ENCODE data around the gene KLHL14. TPM values are rescaled to one million over a fixed set of nuclear protein-coding genes. Genes with fewer than 3 reads are reported as not detected.

The KLHL14 gene
- total RNA-seq, 1 donor from 2014 or later, result not detected

DNA sequence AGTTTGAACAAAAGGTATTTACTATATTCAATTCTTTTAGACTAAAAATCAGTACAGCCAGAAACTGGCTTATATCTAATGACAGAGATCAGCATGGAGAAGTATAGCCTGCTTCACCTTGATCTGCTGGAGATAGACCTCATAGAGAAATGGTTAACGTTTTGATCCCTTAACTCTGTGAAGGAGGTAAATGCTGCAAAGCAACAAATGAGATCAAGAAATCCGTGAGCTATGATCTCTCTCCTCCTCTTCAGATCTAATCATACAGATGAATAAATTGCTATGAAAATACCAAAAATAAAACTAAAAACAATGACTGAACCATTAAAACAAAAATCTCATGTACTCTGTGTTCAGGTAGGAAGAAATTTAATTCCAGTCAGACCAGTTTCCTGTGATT is 42.8 kb downstream of the KLHL14 start:
- no peak overlapping the region for H3K4me3 Mint-ChIP-seq
- H3K4me1 Mint-ChIP-seq (ENCODE audit: low read depth), result no peaks in the 10 kb centered on the region
- H3K9me3 Mint-ChIP-seq, result no peaks in the 10 kb centered on the region
- intact Hi-C loops (cut with micrococcal nuclease), result no loop called here
- peaks cover 12% of the 10 kb centered on the region for H3K27me3 Mint-ChIP-seq (ENCODE audit: insufficient read depth)
- H3K36me3 Mint-ChIP-seq (ENCODE audit: low read depth), result no peaks in the 10 kb centered on the region
- no peak for DNase-seq (ENCODE audit: low spot score)
- H3K27ac Mint-ChIP-seq, result no peak overlapping the region

DNA sequence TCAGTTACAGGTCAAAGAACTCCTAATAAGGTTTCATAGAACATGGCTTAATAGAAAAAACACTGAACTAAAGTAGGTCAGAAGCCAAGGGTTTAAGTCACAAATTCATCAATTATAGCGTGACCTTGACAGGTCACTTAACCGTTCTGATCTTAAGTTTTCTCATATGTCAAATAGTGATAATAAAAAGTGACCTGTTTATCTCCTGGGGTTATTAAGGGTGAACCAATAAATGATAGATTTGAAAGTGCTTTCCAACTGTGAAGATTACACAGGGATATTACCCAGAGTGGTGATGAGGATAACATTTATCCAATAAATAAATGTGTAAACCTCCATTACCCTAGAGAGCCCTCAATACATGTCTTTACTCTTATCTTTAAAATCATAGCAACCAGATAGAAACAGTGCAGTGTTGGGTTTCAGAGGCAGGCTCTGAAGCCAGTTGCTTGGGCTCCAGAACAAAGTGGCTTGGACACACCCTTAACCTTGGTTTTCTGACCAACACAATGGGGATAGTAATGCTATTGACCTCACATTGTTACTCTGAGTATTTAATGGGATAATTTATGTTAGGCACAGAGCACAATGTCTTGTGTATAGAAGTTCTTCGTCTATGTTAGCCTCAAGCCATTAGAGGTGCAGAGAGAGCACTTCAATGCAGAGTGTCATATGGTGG is 48.6 kb downstream of the KLHL14 start:
- H3K4me1 Mint-ChIP-seq (ENCODE audit: low read depth), result no peaks in the 10 kb centered on the region
- H3K27ac Mint-ChIP-seq, result no peak overlapping the region
- DNase-seq (ENCODE audit: low spot score), result no peak
- no peaks in the 10 kb centered on the region for H3K27me3 Mint-ChIP-seq (ENCODE audit: insufficient read depth)
- no peaks in the 10 kb centered on the region for H3K9me3 Mint-ChIP-seq
- H3K36me3 Mint-ChIP-seq (ENCODE audit: low read depth), result no peaks in the 10 kb centered on the region
- no peak overlapping the region for H3K4me3 Mint-ChIP-seq
- intact Hi-C loops (cut with micrococcal nuclease), result no loop called here

DNA sequence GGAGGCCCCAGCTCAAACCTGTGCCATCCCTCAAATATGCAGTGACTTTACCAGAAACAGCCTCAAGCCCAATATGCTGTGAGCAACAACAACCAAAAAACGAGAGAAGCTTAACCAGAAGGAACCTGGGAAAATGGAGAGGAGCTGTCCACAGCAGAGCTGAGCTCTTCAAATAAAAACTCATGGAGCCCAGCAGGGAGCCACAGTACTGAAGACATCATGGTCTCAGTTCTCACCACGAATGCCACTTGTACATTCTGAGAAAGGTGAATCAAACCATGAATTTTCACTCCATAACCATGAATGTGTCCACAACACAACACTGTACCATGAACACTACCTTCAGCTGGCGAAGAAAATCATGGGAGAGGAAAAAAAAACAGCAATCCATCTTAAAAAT is 50.5 kb downstream of the KLHL14 start:
- Mint-ChIP-seq H3K4me3 (no peak overlapping the region), H3K9me3 (no peaks in the 10 kb centered on the region), H3K4me1 (ENCODE audit: low read depth) (no peaks in the 10 kb centered on the region), H3K27me3 (ENCODE audit: insufficient read depth) (no peaks in the 10 kb centered on the region), H3K27ac (no peak overlapping the region), H3K36me3 (ENCODE audit: low read depth) (no peaks in the 10 kb centered on the region)
- intact Hi-C loops (cut with micrococcal nuclease), result no loop called here
- no peak for DNase-seq (ENCODE audit: low spot score)

DNA sequence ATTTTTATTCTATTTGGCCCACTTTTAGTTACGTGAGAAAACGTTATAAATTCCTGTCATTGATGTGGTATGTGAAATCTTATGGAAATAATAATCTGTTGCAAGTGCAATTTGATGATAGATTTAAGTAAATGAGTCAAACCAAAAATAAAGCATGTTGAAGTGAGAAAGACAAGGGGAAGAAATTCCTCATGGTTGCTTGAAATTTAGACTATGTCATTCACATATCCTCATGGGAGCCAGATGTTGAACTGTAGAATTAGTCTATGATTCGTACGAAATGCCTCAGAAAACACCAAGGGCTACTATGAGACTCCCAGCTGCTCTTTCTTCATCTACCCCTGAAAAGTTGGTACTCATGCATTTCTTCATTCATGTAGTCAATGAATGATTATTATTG is 55.7 kb downstream of the KLHL14 start:
- Mint-ChIP-seq H3K4me3 (no peak overlapping the region), H3K27me3 (ENCODE audit: insufficient read depth) (no peaks in the 10 kb centered on the region), H3K36me3 (ENCODE audit: low read depth) (no peaks in the 10 kb centered on the region), H3K9me3 (no peaks in the 10 kb centered on the region), H3K4me1 (ENCODE audit: low read depth) (no peaks in the 10 kb centered on the region), H3K27ac (no peak overlapping the region)
- no peak for DNase-seq (ENCODE audit: low spot score)
- intact Hi-C loops (cut with micrococcal nuclease), result no loop called here

DNA sequence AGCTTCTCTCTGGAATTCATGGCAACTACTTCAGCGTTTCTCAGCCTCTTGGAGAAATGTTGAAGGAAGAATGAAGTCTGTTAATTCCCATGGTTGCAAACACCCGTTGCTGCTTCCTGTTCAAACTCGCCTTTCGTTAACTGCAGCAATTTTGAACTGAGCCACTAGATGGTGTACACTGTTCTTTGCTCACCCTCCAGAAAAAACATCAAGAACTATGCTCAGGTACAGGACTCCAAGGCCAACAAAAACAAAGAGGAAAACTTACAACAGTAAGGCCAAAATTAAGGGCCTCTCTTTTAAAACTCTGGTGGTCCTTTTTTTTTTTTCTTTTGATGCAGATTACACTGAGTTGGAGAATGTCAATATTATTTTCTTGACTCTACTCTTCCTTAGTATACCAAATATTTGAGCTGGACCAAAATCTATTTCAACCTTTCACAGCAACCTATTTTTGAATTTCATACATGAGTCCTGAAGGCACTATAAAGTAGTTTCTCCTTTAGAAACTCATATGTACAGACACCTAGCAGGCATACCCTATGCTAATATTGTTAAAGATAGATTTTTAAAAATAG is 58.2 kb downstream of the KLHL14 start:
- intact Hi-C loops (cut with micrococcal nuclease), result loop anchor here (5.0 kb wide), 1 partner anchor 218 kb away; no protein-coding TSS in a partner anchor
- no peaks in the 10 kb centered on the region for H3K4me1 Mint-ChIP-seq (ENCODE audit: low read depth)
- no peaks in the 10 kb centered on the region for H3K9me3 Mint-ChIP-seq
- no peak for DNase-seq (ENCODE audit: low spot score)
- no peak overlapping the region for H3K4me3 Mint-ChIP-seq
- no peaks in the 10 kb centered on the region for H3K36me3 Mint-ChIP-seq (ENCODE audit: low read depth)
- no peak overlapping the region for H3K27ac Mint-ChIP-seq
- H3K27me3 Mint-ChIP-seq (ENCODE audit: insufficient read depth), result no peaks in the 10 kb centered on the region

DNA sequence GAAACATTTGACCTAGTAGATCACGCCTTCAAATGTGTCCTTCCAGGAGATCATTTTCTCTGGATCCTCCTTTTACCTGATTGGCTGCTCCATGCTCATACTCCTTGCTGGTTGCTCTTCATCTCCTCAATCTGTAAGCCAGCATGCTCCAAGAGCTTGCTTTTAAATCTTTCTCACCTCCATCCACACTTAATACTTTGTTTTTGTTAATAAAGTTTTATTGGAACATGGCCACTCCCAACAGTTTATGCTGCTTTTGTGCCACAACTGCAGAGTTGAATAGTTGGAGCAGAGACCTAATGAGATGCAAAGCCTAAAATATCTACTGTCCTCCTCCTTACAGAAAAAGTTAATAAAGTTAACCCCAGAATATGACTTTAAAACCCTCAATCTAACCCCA is 60.0 kb downstream of the KLHL14 start:
- DNase-seq (ENCODE audit: low spot score), result no peak
- intact Hi-C loops (cut with micrococcal nuclease), result loop anchor here (5.0 kb wide), 1 partner anchor 219 kb away; no protein-coding TSS in a partner anchor

DNA sequence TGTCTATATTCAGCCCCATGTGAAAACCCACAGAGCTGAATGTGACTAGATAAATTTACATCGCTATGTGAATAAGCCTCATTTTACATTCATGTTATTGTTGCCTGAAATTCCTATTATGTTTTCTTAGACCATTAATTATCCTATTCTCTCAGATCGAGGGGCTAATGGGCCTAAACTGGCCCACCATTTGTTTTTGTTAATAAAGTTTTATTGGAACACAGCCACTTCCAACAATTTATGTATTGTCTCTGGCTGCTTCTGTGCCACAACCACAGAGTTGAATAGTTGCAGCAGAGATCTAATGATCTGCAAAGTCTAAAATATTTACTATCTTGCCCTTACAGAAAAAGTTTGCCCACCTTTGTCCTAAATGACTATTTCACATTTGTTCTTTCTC is 61.0 kb downstream of the KLHL14 start:
- H3K4me1 Mint-ChIP-seq (ENCODE audit: low read depth), result no peaks in the 10 kb centered on the region
- no peaks in the 10 kb centered on the region for H3K27me3 Mint-ChIP-seq (ENCODE audit: insufficient read depth)
- intact Hi-C loops (cut with micrococcal nuclease), result loop anchor here (5.0 kb wide), 1 partner anchor 220 kb away; no protein-coding TSS in a partner anchor
- H3K27ac Mint-ChIP-seq, result no peak overlapping the region
- no peak overlapping the region for H3K4me3 Mint-ChIP-seq
- no peaks in the 10 kb centered on the region for H3K9me3 Mint-ChIP-seq
- H3K36me3 Mint-ChIP-seq (ENCODE audit: low read depth), result no peaks in the 10 kb centered on the region
- DNase-seq (ENCODE audit: low spot score), result no peak

More for the DNA sequence above, 60.0 kb downstream of the KLHL14 start:
- Mint-ChIP-seq H3K4me3 (no peak overlapping the region), H3K36me3 (ENCODE audit: low read depth) (no peaks in the 10 kb centered on the region), H3K4me1 (ENCODE audit: low read depth) (no peaks in the 10 kb centered on the region), H3K27me3 (ENCODE audit: insufficient read depth) (no peaks in the 10 kb centered on the region), H3K27ac (no peak overlapping the region), H3K9me3 (no peaks in the 10 kb centered on the region)

DNA sequence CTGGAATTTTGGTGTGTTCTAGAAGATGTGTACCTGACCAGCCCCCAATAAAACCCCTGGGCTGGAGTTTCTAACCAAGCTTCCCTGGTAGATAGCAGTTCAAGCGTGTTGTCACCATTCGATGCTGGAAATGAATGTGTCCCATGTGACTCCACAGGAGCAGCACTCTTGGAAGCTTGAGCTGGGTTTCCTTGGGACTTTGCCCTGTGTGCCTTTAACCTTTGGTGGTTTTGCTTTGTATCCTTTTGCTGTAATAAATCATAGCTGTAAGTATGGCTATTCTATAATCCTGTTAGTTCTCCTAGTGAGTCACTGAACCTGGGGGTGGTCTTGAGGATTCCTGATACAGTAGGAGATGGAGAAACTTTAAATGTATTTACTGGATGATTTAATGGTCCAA is 65.2 kb downstream of the KLHL14 start:
- H3K36me3 Mint-ChIP-seq (ENCODE audit: low read depth), result no peaks in the 10 kb centered on the region
- H3K9me3 Mint-ChIP-seq, result no peaks in the 10 kb centered on the region
- DNase-seq (ENCODE audit: low spot score), result no peak
- H3K27me3 Mint-ChIP-seq (ENCODE audit: insufficient read depth), result no peaks in the 10 kb centered on the region
- no peak overlapping the region for H3K4me3 Mint-ChIP-seq
- intact Hi-C loops (cut with micrococcal nuclease), result no loop called here
- no peaks in the 10 kb centered on the region for H3K4me1 Mint-ChIP-seq (ENCODE audit: low read depth)
- no peak overlapping the region for H3K27ac Mint-ChIP-seq

DNA sequence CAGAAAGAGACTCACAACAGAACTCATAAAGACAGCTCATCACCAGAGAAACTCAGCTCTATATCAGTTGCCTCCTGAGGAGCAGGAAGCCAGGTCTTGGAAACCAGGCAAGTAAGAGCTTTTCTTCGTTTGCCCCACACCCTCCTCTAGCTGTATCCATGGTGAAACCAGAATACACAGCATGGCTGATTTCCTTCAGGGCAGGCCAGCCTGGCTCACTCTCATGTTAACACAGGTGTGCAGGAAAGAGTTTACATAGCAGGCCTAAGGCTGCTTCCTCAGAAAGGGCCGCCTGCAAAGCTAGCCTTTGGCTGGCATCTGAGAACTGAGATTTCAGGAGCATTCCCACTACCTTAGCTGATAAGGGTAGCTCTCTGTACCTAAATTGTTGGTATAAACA is 65.7 kb downstream of the KLHL14 start:
- Mint-ChIP-seq H3K4me3 (no peak overlapping the region), H3K36me3 (ENCODE audit: low read depth) (no peaks in the 10 kb centered on the region), H3K4me1 (ENCODE audit: low read depth) (no peaks in the 10 kb centered on the region), H3K27ac (no peak overlapping the region), H3K9me3 (no peaks in the 10 kb centered on the region), H3K27me3 (ENCODE audit: insufficient read depth) (no peaks in the 10 kb centered on the region)
- DNase-seq (ENCODE audit: low spot score), result no peak
- intact Hi-C loops (cut with micrococcal nuclease), result no loop called here

DNA sequence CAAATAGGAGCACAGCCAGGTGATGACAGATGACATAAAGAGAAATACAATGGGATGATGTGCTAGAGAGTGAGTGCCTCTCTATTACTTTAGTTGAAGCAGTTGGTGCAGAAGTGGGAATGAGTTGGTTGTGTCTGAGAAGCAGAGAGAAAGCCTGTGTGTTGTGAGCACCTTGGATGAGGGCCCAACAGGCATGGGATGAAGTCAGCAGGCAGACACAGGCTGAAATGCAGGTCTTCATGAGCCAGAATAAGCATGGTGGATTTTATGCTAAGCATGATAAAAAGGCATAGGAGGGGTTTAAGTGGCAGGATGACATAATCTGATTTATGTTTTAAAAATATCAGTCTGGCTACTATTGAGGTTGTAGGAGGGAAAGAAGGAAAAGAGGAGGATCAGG is 71.5 kb downstream of the KLHL14 start:
- no peaks in the 10 kb centered on the region for H3K36me3 Mint-ChIP-seq (ENCODE audit: low read depth)
- no peak overlapping the region for H3K4me3 Mint-ChIP-seq
- H3K27me3 Mint-ChIP-seq (ENCODE audit: insufficient read depth), result no peaks in the 10 kb centered on the region
- H3K9me3 Mint-ChIP-seq, result no peaks in the 10 kb centered on the region
- no peak for DNase-seq (ENCODE audit: low spot score)
- intact Hi-C loops (cut with micrococcal nuclease), result no loop called here
- no peaks in the 10 kb centered on the region for H3K4me1 Mint-ChIP-seq (ENCODE audit: low read depth)
- H3K27ac Mint-ChIP-seq, result no peak overlapping the region

DNA sequence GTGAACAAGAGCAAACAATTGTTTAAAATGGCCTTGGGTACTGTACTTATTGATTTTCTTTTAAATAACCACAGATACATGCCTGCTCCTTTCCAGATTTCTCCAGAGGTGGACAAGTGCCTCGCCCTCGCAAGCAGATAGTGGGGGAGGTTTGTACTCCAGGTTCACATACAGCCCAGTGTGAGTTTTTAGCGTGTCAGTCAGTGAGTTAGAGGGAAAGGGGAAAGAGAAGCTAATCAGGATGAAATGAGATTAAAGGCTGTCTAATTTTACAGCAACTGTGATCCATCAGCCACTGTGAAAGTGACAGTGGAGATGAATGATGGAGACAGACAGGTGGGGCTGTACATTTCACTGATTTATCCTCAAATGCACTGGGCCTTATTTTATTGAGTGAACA is 74.7 kb downstream of the KLHL14 start:
- DNase-seq (ENCODE audit: low spot score), result no peak
- Mint-ChIP-seq H3K9me3 (no peaks in the 10 kb centered on the region), H3K4me1 (ENCODE audit: low read depth) (no peaks in the 10 kb centered on the region), H3K27ac (no peak overlapping the region), H3K36me3 (ENCODE audit: low read depth) (no peaks in the 10 kb centered on the region), H3K27me3 (ENCODE audit: insufficient read depth) (no peaks in the 10 kb centered on the region), H3K4me3 (no peak overlapping the region)
- intact Hi-C loops (cut with micrococcal nuclease), result no loop called here

DNA sequence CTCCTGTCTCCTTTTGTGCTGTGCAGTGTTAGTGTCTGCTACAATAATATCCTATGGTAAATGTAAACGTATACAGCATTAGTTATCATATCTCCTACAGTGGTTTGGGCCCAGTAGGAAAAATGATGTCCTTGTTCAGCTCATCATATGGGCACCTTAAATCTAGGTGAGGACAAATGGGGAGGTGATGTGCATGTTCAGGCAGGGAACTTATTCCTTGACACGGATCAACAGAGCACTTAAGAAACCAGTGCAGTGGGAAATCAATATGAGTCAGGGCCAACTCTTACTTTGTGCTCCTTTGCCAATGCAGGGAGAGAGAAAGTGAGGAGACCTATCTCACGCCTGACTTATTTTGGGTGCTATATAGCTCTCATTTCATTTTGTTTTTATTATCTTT is 76.4 kb downstream of the KLHL14 start:
- Mint-ChIP-seq H3K4me3 (no peak overlapping the region), H3K4me1 (ENCODE audit: low read depth) (no peaks in the 10 kb centered on the region), H3K27ac (no peak overlapping the region), H3K9me3 (no peaks in the 10 kb centered on the region), H3K36me3 (ENCODE audit: low read depth) (no peaks in the 10 kb centered on the region), H3K27me3 (ENCODE audit: insufficient read depth) (no peaks in the 10 kb centered on the region)
- intact Hi-C loops (cut with micrococcal nuclease), result no loop called here
- no peak for DNase-seq (ENCODE audit: low spot score)

DNA sequence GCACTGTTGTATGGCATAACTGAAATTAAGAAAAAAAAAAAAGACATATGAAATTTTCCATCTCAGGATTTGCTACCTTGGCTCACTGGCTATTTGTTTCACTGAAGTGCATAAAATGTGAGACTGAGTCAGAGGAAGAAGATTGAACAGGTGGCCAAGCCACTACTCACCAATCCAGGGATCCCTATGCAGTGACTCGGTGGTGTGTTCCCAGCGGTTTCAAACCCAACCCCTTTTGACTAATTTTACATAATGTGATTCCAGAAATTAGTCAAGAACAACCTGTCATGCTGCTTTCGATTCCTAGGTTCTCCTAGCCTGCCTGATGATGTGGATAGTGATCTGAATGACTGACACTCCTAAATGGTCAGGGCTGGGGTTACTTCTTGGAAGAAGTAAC is 77.3 kb downstream of the KLHL14 start:
- intact Hi-C loops (cut with micrococcal nuclease), result no loop called here

DNA sequence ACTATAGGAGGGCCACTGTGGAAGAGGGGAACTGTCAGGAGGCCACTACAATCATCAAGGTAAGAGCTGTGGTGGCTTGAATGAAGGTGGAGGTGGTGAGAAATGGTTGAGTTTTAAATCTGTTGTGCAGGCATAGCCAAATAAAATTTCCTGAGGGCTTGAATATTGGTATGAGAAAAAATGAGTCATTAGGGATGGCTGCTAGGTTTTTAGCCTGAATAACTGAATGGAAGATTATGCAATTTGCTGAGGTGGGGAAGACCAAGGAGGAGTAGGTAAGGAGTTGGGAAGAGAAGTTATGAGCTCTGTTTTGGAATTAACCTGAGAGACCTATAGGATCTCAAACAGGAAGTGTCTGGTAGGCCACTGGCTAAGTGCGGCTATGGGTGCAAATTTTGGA is 84.0 kb downstream of the KLHL14 start:
- H3K27me3 Mint-ChIP-seq (ENCODE audit: insufficient read depth), result no peaks in the 10 kb centered on the region
- no peak overlapping the region for H3K27ac Mint-ChIP-seq
- no peak for DNase-seq (ENCODE audit: low spot score)
- no peak overlapping the region for H3K4me3 Mint-ChIP-seq
- H3K36me3 Mint-ChIP-seq (ENCODE audit: low read depth), result no peaks in the 10 kb centered on the region
- intact Hi-C loops (cut with micrococcal nuclease), result no loop called here
- no peaks in the 10 kb centered on the region for H3K4me1 Mint-ChIP-seq (ENCODE audit: low read depth)
- H3K9me3 Mint-ChIP-seq, result no peaks in the 10 kb centered on the region

More for the DNA sequence above, 77.3 kb downstream of the KLHL14 start:
- Mint-ChIP-seq H3K27me3 (ENCODE audit: insufficient read depth) (no peaks in the 10 kb centered on the region), H3K4me1 (ENCODE audit: low read depth) (no peaks in the 10 kb centered on the region), H3K4me3 (no peak overlapping the region), H3K9me3 (no peaks in the 10 kb centered on the region), H3K36me3 (ENCODE audit: low read depth) (no peaks in the 10 kb centered on the region), H3K27ac (no peak overlapping the region)
- DNase-seq (ENCODE audit: low spot score), result no peak
